ENCODE results near the gene OR52M1. TPM values are rescaled to one million over a fixed set of nuclear protein-coding genes. Genes with fewer than 3 reads are reported as not detected.
"Not testable (repeated sequence)": the region's sequence is repeated elsewhere in the genome, so short reads cannot be mapped to it uniquely, and the experiment has no call there.

The OR52M1 gene, protein sequence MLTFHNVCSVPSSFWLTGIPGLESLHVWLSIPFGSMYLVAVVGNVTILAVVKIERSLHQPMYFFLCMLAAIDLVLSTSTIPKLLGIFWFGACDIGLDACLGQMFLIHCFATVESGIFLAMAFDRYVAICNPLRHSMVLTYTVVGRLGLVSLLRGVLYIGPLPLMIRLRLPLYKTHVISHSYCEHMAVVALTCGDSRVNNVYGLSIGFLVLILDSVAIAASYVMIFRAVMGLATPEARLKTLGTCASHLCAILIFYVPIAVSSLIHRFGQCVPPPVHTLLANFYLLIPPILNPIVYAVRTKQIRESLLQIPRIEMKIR
- not detected in 2 replicates for total RNA-seq (2014; rRNA removed; shearing (Covaris generic))

DNA sequence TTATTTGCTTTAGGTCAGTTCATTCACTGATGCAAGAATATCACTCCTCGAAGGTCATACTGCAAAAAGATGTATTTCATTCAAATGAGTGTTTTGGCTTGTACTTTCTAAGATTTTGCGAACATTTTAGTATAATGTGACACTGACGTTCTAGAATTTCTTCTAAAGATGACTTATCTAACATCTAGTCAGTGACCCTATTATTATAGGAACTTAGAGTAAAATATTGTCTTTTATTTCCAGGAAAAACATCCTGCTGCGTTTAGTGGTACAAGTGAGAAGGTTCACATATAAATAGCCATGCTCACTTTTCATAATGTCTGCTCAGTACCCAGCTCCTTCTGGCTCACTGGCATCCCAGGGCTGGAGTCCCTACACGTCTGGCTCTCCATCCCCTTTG, at the start of gene OR52M1:
TSS of gene OR52M1 (plus strand) at position 301 of the 400 bp plus-strand sequence. CDS start at position 301, 0 bp downstream.
- Histone ChIP-seq H3K4me1 (replicated peaks) (no peaks in the 10 kb centered on the region), H3K27ac (no peak within 1 kb of the TSS), H3K36me3 (no peaks in the 10 kb centered on the region), H3K27me3 (replicated peaks) (peaks cover 7% of the 10 kb centered on the region), H3K4me3 (no peak within 1 kb of the TSS), H3K9me3 (replicated peaks) (no peaks in the 10 kb centered on the region)
- DNase-seq (ENCODE audit: low read depth in 1 of 2, low spot score in 2 of 2): no peak

DNA sequence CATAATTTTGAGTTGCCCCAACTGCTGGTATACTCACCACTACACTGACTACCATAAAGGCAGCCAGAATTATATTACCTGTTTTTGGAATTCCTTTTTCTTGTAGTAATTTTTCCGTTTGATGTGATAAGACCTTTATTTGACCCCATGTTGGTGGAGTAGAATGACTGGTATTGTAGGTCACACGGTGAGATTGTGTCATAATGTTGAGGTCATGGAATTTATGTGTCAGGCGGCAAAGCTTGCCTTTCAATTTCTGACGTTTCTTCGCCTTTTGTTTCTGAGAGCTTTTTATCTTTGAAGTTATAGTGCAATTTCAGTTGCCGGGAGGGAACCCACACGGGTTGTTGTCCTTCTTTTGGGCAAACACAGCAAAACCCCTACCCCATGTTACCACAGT, 49.5 kb upstream of the OR52M1 start:
- no peak overlapping the region for H3K27ac ChIP-seq
- no peak overlapping the region for H3K4me3 ChIP-seq
- peaks cover 40% of the 10 kb centered on the region for H3K27me3 ChIP-seq (replicated peaks)
- no peaks in the 10 kb centered on the region for H3K36me3 ChIP-seq
- H3K4me1 ChIP-seq (replicated peaks): no peaks in the 10 kb centered on the region; the same call in 1 of the 2 replicates
- H3K9me3 ChIP-seq (replicated peaks): no peaks in the 10 kb centered on the region
- no peak for DNase-seq (ENCODE audit: low read depth in 1 of 2, low spot score in 2 of 2)

DNA sequence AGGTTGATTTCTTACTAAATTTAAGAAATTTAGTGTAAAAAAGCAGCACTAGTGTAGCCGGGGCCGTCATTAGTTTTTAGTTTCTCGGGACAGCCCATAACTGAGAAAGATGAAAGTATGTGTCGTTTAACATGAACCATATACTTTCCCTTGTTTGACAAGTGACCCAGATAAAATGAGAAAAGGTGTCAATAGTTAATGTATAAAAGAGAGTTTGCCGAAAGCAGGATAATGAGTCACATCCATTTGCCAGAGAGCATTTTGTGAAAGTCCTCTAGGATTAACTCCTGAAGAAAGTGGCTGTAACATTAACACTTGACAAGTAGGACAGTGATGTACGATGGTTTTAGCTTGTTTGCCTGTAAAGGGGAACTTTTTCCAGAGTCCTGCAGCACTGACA, 49.0 kb upstream of the OR52M1 start:
- Histone ChIP-seq H3K27me3 (replicated peaks) (peaks cover 43% of the 10 kb centered on the region), H3K4me3 (no peak overlapping the region), H3K9me3 (replicated peaks) (no peaks in the 10 kb centered on the region), H3K4me1 (replicated peaks) (no peaks in the 10 kb centered on the region; the same call in 1 of the 2 replicates), H3K27ac (no peak overlapping the region), H3K36me3 (no peaks in the 10 kb centered on the region)
- no peak for DNase-seq (ENCODE audit: low read depth in 1 of 2, low spot score in 2 of 2)

DNA sequence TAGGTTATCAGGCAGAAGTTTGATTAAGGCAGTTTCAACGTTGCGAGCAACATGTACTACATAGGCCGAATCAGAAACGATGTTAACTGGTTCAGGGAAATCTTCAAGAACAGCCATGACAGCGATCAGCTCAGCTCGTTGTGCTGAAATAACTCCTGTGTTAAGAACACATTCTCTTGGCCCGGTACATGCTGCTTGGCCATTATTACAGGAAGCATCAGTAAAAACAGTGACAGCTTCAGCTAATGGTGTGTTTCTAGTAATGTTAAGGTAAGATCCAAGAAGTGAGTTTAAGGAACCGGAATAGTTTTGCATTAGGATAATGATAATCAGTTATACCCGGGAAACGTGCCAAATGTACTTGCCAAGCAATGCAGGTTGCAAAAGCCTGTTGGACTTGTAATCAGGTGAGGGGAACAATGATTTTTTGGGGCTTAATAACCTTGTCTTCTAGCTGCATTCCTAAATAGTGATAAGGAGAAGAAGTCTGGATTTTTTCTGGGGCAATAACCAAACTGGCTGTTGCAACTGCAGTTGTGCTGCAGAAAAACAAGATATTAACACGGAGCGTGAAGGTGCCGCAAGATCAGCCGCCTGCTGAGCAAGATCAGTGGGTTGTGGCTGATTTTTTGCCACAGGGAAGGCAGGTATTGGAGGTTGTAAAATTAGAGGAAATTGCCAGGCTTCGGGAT, 48.3 kb upstream of the OR52M1 start:
- H3K4me3 ChIP-seq: no peak overlapping the region
- no peak overlapping the region for H3K27ac ChIP-seq
- peaks cover 43% of the 10 kb centered on the region for H3K27me3 ChIP-seq (replicated peaks)
- H3K4me1 ChIP-seq (replicated peaks): no peaks in the 10 kb centered on the region; the same call in 1 of the 2 replicates
- H3K9me3 ChIP-seq (replicated peaks): no peaks in the 10 kb centered on the region
- no peaks in the 10 kb centered on the region for H3K36me3 ChIP-seq
- DNase-seq (ENCODE audit: low read depth in 1 of 2, low spot score in 2 of 2): no peak

DNA sequence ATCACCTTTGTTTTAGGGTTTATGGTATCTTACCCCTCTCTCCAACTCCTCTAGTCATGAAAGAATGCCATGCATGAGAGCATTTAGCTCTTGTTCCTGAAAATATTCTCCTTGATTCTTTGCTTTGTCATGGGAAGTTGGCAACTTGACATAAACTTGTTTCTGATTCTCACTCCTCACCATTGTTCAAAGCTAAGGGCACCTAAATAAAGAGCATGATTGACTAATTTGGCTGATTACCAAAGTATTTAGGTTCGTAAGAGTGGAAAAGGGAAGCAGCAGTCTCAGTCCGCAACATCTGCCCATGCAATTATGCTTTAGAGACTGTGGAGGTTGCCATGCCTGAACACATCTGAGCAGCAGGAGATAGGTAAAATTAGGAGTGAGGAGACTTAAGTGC, 36.1 kb upstream of the OR52M1 start:
- Histone ChIP-seq H3K27ac (no peak overlapping the region), H3K27me3 (replicated peaks) (peaks cover 27% of the 10 kb centered on the region; the same call in 1 of the 2 replicates), H3K9me3 (replicated peaks) (no peaks in the 10 kb centered on the region), H3K4me3 (no peak overlapping the region), H3K4me1 (replicated peaks) (no peaks in the 10 kb centered on the region), H3K36me3 (no peaks in the 10 kb centered on the region)
- no peak for DNase-seq (ENCODE audit: low read depth in 1 of 2, low spot score in 2 of 2)

DNA sequence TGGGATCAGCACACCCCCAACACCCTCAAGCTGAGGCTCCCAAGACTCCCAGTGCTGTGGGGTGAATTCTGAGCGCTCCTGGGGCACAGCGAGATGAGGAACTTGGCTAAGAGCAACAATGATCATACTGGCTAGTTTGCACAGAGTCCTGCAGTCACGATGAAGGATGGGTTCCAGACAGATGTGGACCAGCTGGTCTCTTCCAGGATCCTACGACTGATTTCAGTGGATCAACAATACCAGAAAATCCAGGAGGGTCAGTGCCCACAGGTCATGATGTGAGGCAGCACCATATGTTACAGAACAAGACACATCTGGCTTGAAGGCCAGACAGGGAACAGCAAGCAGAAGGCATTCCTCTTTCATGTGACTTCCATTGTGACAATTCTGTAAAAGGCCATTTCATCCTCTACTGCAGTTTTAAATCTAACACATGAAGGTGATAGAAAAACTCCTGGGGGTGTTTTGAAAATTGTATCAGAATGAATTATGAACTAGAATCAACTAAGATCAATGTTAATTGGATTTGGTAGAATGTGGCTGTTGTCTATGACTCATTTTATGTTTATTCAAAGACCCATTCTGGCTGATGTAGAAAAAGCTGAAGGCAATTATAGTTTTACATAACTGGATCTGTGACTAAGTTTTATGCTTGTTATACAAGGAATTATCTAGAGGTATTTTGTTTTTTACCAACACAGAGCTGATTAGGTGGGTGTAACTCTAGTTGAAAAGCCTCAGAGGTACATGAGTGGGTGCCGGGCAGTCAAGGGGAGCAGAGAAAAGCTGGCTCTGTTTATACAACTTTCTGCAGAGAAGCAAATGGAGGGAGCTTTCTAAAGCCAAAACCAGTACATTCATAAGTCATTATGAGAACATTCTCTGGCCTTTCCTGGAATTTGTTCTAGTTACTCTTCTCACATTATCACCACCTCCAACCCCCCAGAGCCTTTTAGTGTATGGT, 33.4 kb upstream of the OR52M1 start:
- Histone ChIP-seq H3K4me1 (replicated peaks) (no peaks in the 10 kb centered on the region), H3K36me3 (no peaks in the 10 kb centered on the region), H3K27ac (no peak overlapping the region), H3K4me3 (no peak overlapping the region), H3K27me3 (replicated peaks) (peaks cover 27% of the 10 kb centered on the region; the same call in 1 of the 2 replicates), H3K9me3 (replicated peaks) (no peaks in the 10 kb centered on the region)
- no peak for DNase-seq (ENCODE audit: low read depth in 1 of 2, low spot score in 2 of 2)

DNA sequence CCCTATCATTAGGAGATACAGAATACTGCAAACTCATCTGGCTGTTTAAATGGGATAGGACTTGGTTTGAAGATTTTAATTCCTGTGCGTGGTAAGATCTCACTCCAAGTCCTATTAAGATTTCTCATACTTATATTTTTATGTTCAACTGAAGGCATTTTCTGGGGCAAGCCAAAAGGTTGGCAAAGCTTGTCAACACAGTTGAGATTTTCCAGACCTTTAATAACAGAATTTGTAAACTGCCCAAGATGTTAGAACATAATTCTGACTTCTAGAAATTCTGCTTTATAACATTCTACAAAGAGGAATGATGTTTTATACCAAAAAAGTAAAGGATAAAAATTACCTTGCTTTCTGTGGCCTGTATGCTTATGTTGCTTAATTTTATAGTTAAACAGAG, 30.8 kb upstream of the OR52M1 start:
- peaks cover 22% of the 10 kb centered on the region for H3K27me3 ChIP-seq (replicated peaks)
- no peak for DNase-seq (ENCODE audit: low read depth in 1 of 2, low spot score in 2 of 2)
- no peak overlapping the region for H3K27ac ChIP-seq
- no peaks in the 10 kb centered on the region for H3K9me3 ChIP-seq (replicated peaks)
- no peaks in the 10 kb centered on the region for H3K4me1 ChIP-seq (replicated peaks)
- no peaks in the 10 kb centered on the region for H3K36me3 ChIP-seq
- no peak overlapping the region for H3K4me3 ChIP-seq

DNA sequence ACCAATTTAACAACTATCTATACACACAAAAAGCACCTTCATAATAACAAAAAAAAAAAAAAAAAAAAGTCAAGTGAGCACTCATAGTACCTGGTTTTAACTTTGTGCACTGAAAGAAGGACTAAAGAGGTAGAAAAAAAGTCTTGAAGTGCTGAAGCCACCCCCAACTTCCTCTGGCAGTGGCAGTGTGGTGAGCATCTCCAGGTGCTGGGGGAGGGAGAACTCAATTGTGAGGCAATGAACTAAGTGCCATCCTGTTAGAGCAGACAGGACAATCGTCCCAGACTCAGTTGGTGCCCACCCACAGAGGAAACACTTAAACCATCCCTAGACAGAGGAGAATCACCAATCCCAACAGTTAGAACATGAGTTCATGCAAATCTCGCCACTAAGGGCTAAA, 22.7 kb upstream of the OR52M1 start:
- Histone ChIP-seq H3K9me3 (replicated peaks) (no peaks in the 10 kb centered on the region; the same call in 1 of the 2 replicates), H3K4me1 (replicated peaks) (no peaks in the 10 kb centered on the region), H3K36me3 (no peaks in the 10 kb centered on the region), H3K27ac (no peak overlapping the region), H3K27me3 (replicated peaks) (peaks cover 4% of the 10 kb centered on the region; the same call in 1 of the 2 replicates), H3K4me3 (no peak overlapping the region)
- no peak for DNase-seq (ENCODE audit: low read depth in 1 of 2, low spot score in 2 of 2)

DNA sequence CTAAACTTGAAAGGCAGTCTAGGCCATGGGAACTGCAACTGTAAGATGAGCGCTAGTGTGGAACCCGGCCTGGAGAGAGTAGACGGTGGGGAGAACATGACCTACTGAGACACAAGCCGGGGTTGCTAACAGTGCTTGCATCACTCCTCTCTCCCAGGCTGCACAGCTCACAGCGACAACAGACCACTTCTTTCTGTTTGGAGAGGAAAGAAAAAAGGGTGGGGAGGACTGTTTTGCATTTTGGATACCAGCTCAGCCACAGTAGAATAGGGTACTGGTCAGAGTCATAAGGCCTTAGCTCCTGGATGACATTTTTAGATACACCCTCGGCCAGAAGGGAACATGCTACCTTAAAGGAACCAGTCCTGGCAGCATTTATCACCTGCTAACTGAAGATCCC, 22.2 kb upstream of the OR52M1 start:
- Histone ChIP-seq H3K27me3 (replicated peaks) (0 out of 2 replicates have a peak, but pooled peaks cover 4% of the 10 kb centered on the region), H3K4me3 (no peak overlapping the region)
- no peak for DNase-seq (ENCODE audit: low read depth in 1 of 2, low spot score in 2 of 2)

DNA sequence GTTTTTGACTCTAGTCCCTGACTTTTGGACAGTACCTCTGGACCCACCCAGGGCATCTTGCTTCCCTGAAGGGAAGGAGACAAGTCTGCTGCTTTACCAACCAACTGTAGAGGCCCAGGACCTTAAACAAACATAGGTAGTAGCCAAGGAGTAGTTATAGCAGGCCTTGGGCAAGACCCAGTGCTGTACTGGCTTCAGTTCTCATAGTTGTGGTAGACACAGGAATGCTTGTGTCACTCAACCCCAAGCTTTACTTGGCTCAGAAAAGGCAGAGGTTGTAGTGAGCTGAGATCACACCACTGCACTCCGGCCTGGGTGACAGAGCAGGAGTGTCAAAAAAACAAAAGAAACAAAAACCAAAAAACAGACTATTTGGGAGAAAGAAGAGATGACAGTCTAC, 21.3 kb upstream of the OR52M1 start:
- DNase-seq (ENCODE audit: low read depth in 1 of 2, low spot score in 2 of 2): no peak
- Histone ChIP-seq H3K36me3 (no peaks in the 10 kb centered on the region), H3K4me3 (no peak overlapping the region), H3K9me3 (replicated peaks) (no peaks in the 10 kb centered on the region; the same call in 1 of the 2 replicates), H3K4me1 (replicated peaks) (no peaks in the 10 kb centered on the region), H3K27ac (no peak overlapping the region), H3K27me3 (replicated peaks) (0 out of 2 replicates have a peak, but pooled peaks cover 8% of the 10 kb centered on the region)

More for the DNA sequence above, 22.2 kb upstream of the OR52M1 start:
- Histone ChIP-seq H3K4me1 (replicated peaks) (no peaks in the 10 kb centered on the region), H3K36me3 (no peaks in the 10 kb centered on the region), H3K9me3 (replicated peaks) (no peaks in the 10 kb centered on the region; the same call in 1 of the 2 replicates), H3K27ac (no peak overlapping the region)

DNA sequence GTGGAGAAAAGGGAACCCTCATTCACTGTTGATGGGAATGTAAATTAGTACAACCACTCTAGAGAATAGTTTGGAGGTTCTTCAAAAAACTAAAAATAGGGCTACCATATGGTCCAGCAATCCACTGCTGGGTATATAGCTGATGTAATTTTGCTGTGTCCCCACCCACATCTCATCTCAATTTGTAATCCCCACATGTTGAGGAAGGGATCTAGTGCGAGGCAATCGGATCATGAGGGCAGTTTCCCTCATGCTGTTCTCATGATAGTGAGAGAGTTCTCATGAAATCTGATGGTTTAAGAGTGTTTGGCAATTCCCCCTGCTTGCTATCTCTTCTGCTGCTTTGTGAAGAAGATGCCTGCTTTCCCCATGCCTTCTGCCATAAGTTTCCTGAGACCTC, 17.1 kb upstream of the OR52M1 start:
- peaks cover 13% of the 10 kb centered on the region for H3K27me3 ChIP-seq (replicated peaks)
- H3K9me3 ChIP-seq (replicated peaks): no peaks in the 10 kb centered on the region; the same call in 1 of the 2 replicates
- no peaks in the 10 kb centered on the region for H3K36me3 ChIP-seq
- H3K27ac ChIP-seq: no peak overlapping the region
- no peak for DNase-seq (ENCODE audit: low read depth in 1 of 2, low spot score in 2 of 2)
- H3K4me1 ChIP-seq (replicated peaks): no peaks in the 10 kb centered on the region
- H3K4me3 ChIP-seq: no peak overlapping the region

DNA sequence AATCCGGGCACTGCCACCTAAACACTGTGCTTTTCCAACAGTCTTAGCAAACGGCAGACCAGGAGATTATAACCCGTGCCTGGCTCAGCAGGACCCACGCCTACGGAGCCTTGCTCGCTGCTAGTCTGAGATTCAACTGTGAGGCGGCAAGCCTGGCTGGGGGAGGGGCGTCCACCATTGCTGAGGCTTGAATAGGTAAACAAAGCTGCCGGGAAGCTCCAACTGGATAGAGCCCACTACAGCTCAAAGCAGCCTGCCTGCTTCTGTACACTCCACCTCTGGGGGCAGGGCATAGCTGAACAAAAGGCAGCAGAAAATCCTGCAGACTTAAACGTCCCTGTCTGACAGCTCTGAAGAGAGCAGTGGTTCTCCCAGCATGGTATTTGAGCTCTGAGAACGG, 13.3 kb upstream of the OR52M1 start:
- DNase-seq (ENCODE audit: low read depth in 1 of 2, low spot score in 2 of 2); H3K4me1 ChIP-seq (replicated peaks); H3K27ac ChIP-seq; H3K36me3 ChIP-seq; H3K9me3 ChIP-seq (replicated peaks); H3K4me3 ChIP-seq: not testable (repeated sequence)
- peaks cover 13% of the 10 kb centered on the region for H3K27me3 ChIP-seq (replicated peaks)

DNA sequence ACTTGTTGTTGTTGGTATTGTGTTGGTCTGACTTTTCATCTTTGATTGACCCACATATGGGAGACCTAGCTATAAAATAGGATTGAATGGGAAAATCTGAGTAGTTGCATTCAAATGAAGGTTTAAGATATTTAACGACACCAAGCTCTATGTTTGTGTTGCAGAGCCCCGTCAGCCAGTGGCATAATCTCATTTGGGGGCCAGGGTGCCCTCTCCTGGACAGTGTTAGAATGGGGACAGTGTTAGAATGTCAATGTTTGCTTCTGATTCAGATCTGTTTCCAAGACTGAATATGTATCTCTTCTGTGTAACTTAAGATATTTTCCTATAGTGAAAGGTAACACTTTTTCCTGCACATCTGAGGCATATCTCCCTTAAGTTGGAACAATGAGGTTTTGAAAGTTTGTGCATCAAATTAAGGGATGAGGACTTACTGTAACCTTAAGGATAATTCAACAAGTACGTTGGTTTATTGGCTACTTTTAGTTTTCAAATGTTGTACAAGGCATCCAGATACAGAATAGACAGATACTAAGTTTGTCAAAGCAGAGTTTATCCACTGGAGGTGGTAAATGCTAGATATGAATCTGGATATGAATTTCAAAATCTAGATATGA, 5.3 kb upstream of the OR52M1 start:
- peaks cover 9% of the 10 kb centered on the region for H3K27me3 ChIP-seq (replicated peaks)
- H3K4me1 ChIP-seq (replicated peaks): no peaks in the 10 kb centered on the region
- H3K4me3 ChIP-seq: no peak overlapping the region
- no peaks in the 10 kb centered on the region for H3K36me3 ChIP-seq
- H3K9me3 ChIP-seq (replicated peaks): no peaks in the 10 kb centered on the region
- peak; percentile 48 to 62 for DNase-seq (ENCODE audit: low read depth in 1 of 2, low spot score in 2 of 2)
- no peak overlapping the region for H3K27ac ChIP-seq

All from SJSA1 (cell line).